RPMI8226 (cell line): ENCODE data around the gene FCRL3.

ENCODE experiments used
- DNase-seq: peaks from one replicate; pipeline ENCODE4 v3.0.0-alpha.2; 2015

Gene FCRL3

GRCh38 chr1:157682710-157683437 is 17.7 kb downstream of the FCRL3 start:
- DNase-seq = no peak

GRCh38 chr1:157678721-157679120 is 21.8 kb downstream of the FCRL3 start:
- DNase-seq = no peak

- no peak for DNase-seq
These were observed 27.6 kb downstream of the FCRL3 start for GRCh38 chr1:157673008-157673407.

GRCh38 chr1:157671895-157672294 is 28.7 kb downstream of the FCRL3 start:
- no peak for DNase-seq

GRCh38 chr1:157659576-157660247 is 40.9 kb downstream of the FCRL3 start:
- peak; percentile 55 for DNase-seq

GRCh38 chr1:157658571-157658970 is 42.0 kb downstream of the FCRL3 start:
- DNase-seq = no peak

GRCh38 chr1:157653494-157653873 is 47.1 kb downstream of the FCRL3 start:
- DNase-seq = no peak

- peak; percentile 76 for DNase-seq
These were observed 47.6 kb downstream of the FCRL3 start for GRCh38 chr1:157652859-157653493.

- peak; percentile 75 for DNase-seq
These were observed 52.3 kb downstream of the FCRL3 start for GRCh38 chr1:157648317-157648716.

- DNase-seq = no peak
These were observed 54.4 kb downstream of the FCRL3 start for GRCh38 chr1:157646144-157646543.

- no peak for DNase-seq
These were observed 59.4 kb downstream of the FCRL3 start for GRCh38 chr1:157641177-157641576.

- peak; percentile 49 for DNase-seq
These were observed 60.8 kb downstream of the FCRL3 start for GRCh38 chr1:157639800-157640199.

GRCh38 chr1:157628773-157629172 is 71.8 kb downstream of the FCRL3 start:
- peak; percentile 2 for DNase-seq
